IMR-90 (cell line): ENCODE measurements around the gene ZNF560. TPM values are rescaled to one million over a fixed set of nuclear protein-coding genes. Genes with fewer than 3 reads are reported as not detected.

Experiments used
- ATAC-seq: fragments of 200-7000 bp; cut with Tn5 transposase; 2 replicates; pipeline ENCODE4 v1.9.1; 2020; ENCODE audit warnings: low read depth, mild to moderate bottlenecking, moderate library complexity
- BruUV-seq: library from RNA; stranded (reverse); fragments of 400-500 nt; replicated peaks from 2 replicates; lab custom pipeline; 2021; lab: Mats Ljungman, UMichigan
- CTCF ChIA-PET: fragments of 300-600 bp; formaldehyde crosslinking; extraction: SDS; loops from one replicate; lab custom pipeline; 2021; ENCODE audit warnings: antibody characterized with exemption; lab: Yijun Ruan, JAX
- POLR2A ChIA-PET: fragments of 300-600 bp; sonication (Branson Sonifier 250); formaldehyde crosslinking; loops from one replicate; lab custom pipeline; 2022; ENCODE audit warnings: antibody characterized with exemption; ENCODE audit not compliant: unreplicated experiment; lab: Charles Lee
- DNase-seq: peaks from one replicate; pipeline ENCODE4 v3.0.0; 2013
- H2AFZ ChIP-seq: replicated peaks from 2 replicates; pipeline ENCODE3; 2013; ENCODE audit warnings: low read length, mild to moderate bottlenecking; ENCODE audit not compliant: poor library complexity
- H2AK5ac ChIP-seq: 2 replicates; pipeline ENCODE4 v1.6.1; 2013; ENCODE audit warnings: low read depth, low read length, inconsistent platforms
- H2AK9ac ChIP-seq: replicated peaks from 2 replicates; pipeline ENCODE3; 2013; ENCODE audit warnings: mild to moderate bottlenecking, low read depth, low read length, moderate library complexity; ENCODE audit not compliant: poor library complexity
- H2BK120ac ChIP-seq: 2 replicates; pipeline ENCODE4 v1.6.1; 2013; ENCODE audit warnings: low read depth, low read length, inconsistent platforms
- H2BK15ac ChIP-seq: 3 replicates; pipeline ENCODE4 v1.6.1; 2013; ENCODE audit warnings: low read depth, low read length, inconsistent platforms
- H2BK20ac ChIP-seq: 2 replicates; pipeline ENCODE4 v1.6.1; 2013; ENCODE audit warnings: low read depth, mild to moderate bottlenecking, inconsistent platforms, low read length, moderate library complexity
- H2BK5ac ChIP-seq: 2 replicates; pipeline ENCODE4 v1.6.1; 2013; ENCODE audit warnings: mild to moderate bottlenecking, low read depth, low read length, inconsistent platforms; ENCODE audit not compliant: poor library complexity, severe bottlenecking
- H3K14ac ChIP-seq: replicated peaks from 2 replicates; pipeline ENCODE4 v1.6.1; 2013; ENCODE audit warnings: low read depth, low read length, inconsistent platforms
- H3K18ac ChIP-seq: 2 replicates; pipeline ENCODE4 v1.6.1; 2013; ENCODE audit warnings: low read depth, low read length, control low read depth
- H3K23ac ChIP-seq: 2 replicates; pipeline ENCODE4 v1.6.1; 2013; ENCODE audit warnings: low read depth, low read length, inconsistent platforms
- H3K27ac ChIP-seq: 2 replicates; pipeline ENCODE4 v1.5.1; 2013; ENCODE audit warnings: mild to moderate bottlenecking, control low read depth, low read length; ENCODE audit not compliant: insufficient read depth
- H3K27me3 ChIP-seq: 2 replicates; pipeline ENCODE4 v1.6.1; 2013; ENCODE audit warnings: low read length; ENCODE audit not compliant: control insufficient read depth, insufficient read depth
- H3K36me3 ChIP-seq: 2 replicates; pipeline ENCODE4 v1.6.1; 2013; ENCODE audit warnings: low read length, mixed read lengths; ENCODE audit not compliant: control insufficient read depth, insufficient read depth
- H3K4ac ChIP-seq: 2 replicates; pipeline ENCODE4 v1.6.1; 2013; ENCODE audit warnings: low read depth, low read length, inconsistent platforms
- H3K4me1 ChIP-seq: 2 replicates; pipeline ENCODE4 v1.6.1; 2013; ENCODE audit warnings: low read length, mixed read lengths; ENCODE audit not compliant: control insufficient read depth, insufficient read depth
- H3K4me2 ChIP-seq: 2 replicates; pipeline ENCODE4 v1.6.1; 2013; ENCODE audit warnings: low read depth, mild to moderate bottlenecking, control low read depth, low read length, moderate library complexity
- H3K4me3 ChIP-seq: 2 replicates; pipeline ENCODE4 v1.5.1; 2013; ENCODE audit warnings: low read depth, mild to moderate bottlenecking, control low read depth, low read length, moderate library complexity; ENCODE audit not compliant: insufficient read depth
- H3K56ac ChIP-seq: 2 replicates; pipeline ENCODE4 v1.6.1; 2013; ENCODE audit warnings: low read length, inconsistent platforms; ENCODE audit not compliant: insufficient read depth; ENCODE audit errors: extremely low read depth
- H3K79me1 ChIP-seq, 2 experiments: 2 replicates each; pipeline ENCODE4 v1.6.1; 2013; ENCODE audit warnings: low read length in 2 of 2, inconsistent platforms in 1 of 2, low read depth in 1 of 2
- H3K9ac ChIP-seq: 2 replicates; pipeline ENCODE4 v1.6.1; 2013; ENCODE audit warnings: low read depth, low read length, control low read depth
- H3K9me1 ChIP-seq: 2 replicates; pipeline ENCODE4 v1.6.1; 2013; ENCODE audit warnings: low read length, inconsistent platforms; ENCODE audit not compliant: insufficient read depth
- H3K9me3 ChIP-seq: 2 replicates; pipeline ENCODE4 v1.6.1; 2013; ENCODE audit warnings: low read length; ENCODE audit not compliant: control insufficient read depth, insufficient read depth
- H4K20me1 ChIP-seq: 2 replicates; pipeline ENCODE4 v1.6.1; 2013; ENCODE audit warnings: low read length, inconsistent platforms; ENCODE audit not compliant: insufficient read depth
- H4K5ac ChIP-seq: 2 replicates; pipeline ENCODE4 v1.6.1; 2013; ENCODE audit warnings: mild to moderate bottlenecking, low read depth, low read length, control low read depth
- H4K8ac ChIP-seq, 2 experiments: 2 replicates each; pipeline ENCODE4 v1.6.1; 2013; ENCODE audit warnings: low read depth in 2 of 2, low read length in 2 of 2, control low read depth in 1 of 2, inconsistent platforms in 1 of 2
- H4K91ac ChIP-seq: 2 replicates; pipeline ENCODE4 v1.6.1; 2013; ENCODE audit warnings: low read depth, low read length, inconsistent platforms; ENCODE audit not compliant: insufficient read depth
- BHLHE40 ChIP-seq: fragments of 150-350 bp; IDR thresholded peaks from 2 replicates; pipeline ENCODE4 v1.6.1; 2016; ENCODE audit warnings: mild to moderate bottlenecking, low read depth, low read length
- CTCF ChIP-seq: conservative IDR thresholded peaks from 2 replicates; pipeline ENCODE4 v1.5.1; 2012; ENCODE audit warnings: mild to moderate bottlenecking, low read depth, low read length, improper control_type of control experiment
- ELK1 ChIP-seq: fragments of 150-350 bp; IDR thresholded peaks from 2 replicates; pipeline ENCODE4 v1.6.1; 2016; ENCODE audit warnings: low read depth, mild to moderate bottlenecking, low read length, moderate library complexity, borderline replicate concordance
- MAFK ChIP-seq: IDR thresholded peaks from 2 replicates; pipeline ENCODE4 v1.6.1; 2012; ENCODE audit warnings: low read depth, low read length, improper control_type of control experiment
- MAZ ChIP-seq: IDR thresholded peaks from 2 replicates; pipeline ENCODE4 v1.6.1; 2012; ENCODE audit warnings: low read depth, mild to moderate bottlenecking, low read length, improper control_type of control experiment, moderate library complexity, borderline replicate concordance
- MXI1 ChIP-seq: IDR thresholded peaks from 2 replicates; pipeline ENCODE4 v1.6.1; 2012; ENCODE audit warnings: low read depth, mild to moderate bottlenecking, low read length, moderate library complexity, borderline replicate concordance
- NFE2L2 ChIP-seq: fragments of 150-350 bp; IDR thresholded peaks from 2 replicates; pipeline ENCODE4 v1.6.1; 2016; ENCODE audit warnings: low read depth, mild to moderate bottlenecking, low read length
- RAD21 ChIP-seq: IDR thresholded peaks from 2 replicates; pipeline ENCODE4 v1.6.1; 2012; ENCODE audit warnings: low read length, improper control_type of control experiment
- RFX5 ChIP-seq: IDR thresholded peaks from 2 replicates; pipeline ENCODE4 v1.8.0; 2012; ENCODE audit warnings: low read depth, mild to moderate bottlenecking, low read length, moderate library complexity
- USF2 ChIP-seq: fragments of 150-350 bp; IDR thresholded peaks from 2 replicates; pipeline ENCODE4 v1.6.1; 2017; ENCODE audit warnings: mild to moderate bottlenecking, antibody characterized with exemption, low read length, low read depth
- whole genome bisulfite sequencing, 2 experiments: methylation state at CpG; one replicate each; pipeline versions ENCODE4 v1.1.5 to v1.1.7; 2013; ENCODE audit warnings: missing lambda C conversion rate in 2 of 2; ENCODE audit not compliant: insufficient read length in 1 of 2; ENCODE audit errors: extremely low coverage in 2 of 2; 5-methylcytosine and 5-hydroxymethylcytosine counted together
- dilution Hi-C: fragments of 300-500 bp; cut with HindIII; formaldehyde crosslinking; loops from one replicate; pipeline ENCODE4 v1.14.3; 2018; ENCODE audit warnings: low sequenced_read_pairs; ENCODE audit not compliant: unreplicated experiment
- in situ Hi-C: fragments of 300-500 bp; cut with MboI; formaldehyde crosslinking; loops from 3 replicates; pipeline ENCODE4 v1.14.3; 2019; ENCODE audit warnings: low sequenced_read_pairs, inconsistent platforms, mixed read lengths
- intact Hi-C: fragments of 100-400 bp; cut with micrococcal nuclease; formaldehyde crosslinking; loops from 2 replicates; pipeline ENCODE4 v1.10.0; 2022
- polyA plus RNA-seq, 3 experiments: library from polyadenylated mRNA; depleted of rRNA; stranded (reverse); fragments of >200 nt; gene quantifications; 2 replicates each; pipeline ENCODE4 v1.2.3, GENCODE V29; 2012; ENCODE audit warnings: low replicate concordance in 1 of 3
- total RNA-seq: library from RNA; depleted of rRNA; stranded (reverse); fragments of >200 nt; gene quantifications from 2 replicates; pipeline ENCODE4 v1.2.3, GENCODE V29; 2012

The ZNF560 gene
- total and polyA plus RNA-seq, 2 of the 4 experiments (the other 2 are of a cell fraction), result 0.36 to 0.90 TPM

GRCh38 chr19:9467161-9467560, 31.3 kb downstream of the ZNF560 start:
- no peak overlapping the region for H2BK15ac ChIP-seq
- H2AK5ac ChIP-seq, result no peak overlapping the region
- H3K56ac ChIP-seq, result no peak overlapping the region
- H3K9me1 ChIP-seq, result no peaks in the 10 kb centered on the region
- no peaks in the 10 kb centered on the region for H3K79me1 ChIP-seq
- H3K27ac ChIP-seq, result no peak overlapping the region
- no peaks in the 10 kb centered on the region for H4K20me1 ChIP-seq
- H3K4ac ChIP-seq, result no peak overlapping the region
- H3K4me3 ChIP-seq, result no peak overlapping the region
- peaks cover 35% of the 10 kb centered on the region for H3K9me3 ChIP-seq
- H3K4me2 ChIP-seq, result no peak overlapping the region
- DNase-seq (no peak), ATAC-seq (no peak)
- H3K18ac ChIP-seq, result no peak overlapping the region
- dilution Hi-C loops (no loop called here), intact Hi-C loops (no loop called here), in situ Hi-C loops (no loop called here)
- H3K23ac ChIP-seq, result no peak overlapping the region
- H3K4me1 ChIP-seq, result no peaks in the 10 kb centered on the region
- no peak overlapping the region for H3K14ac ChIP-seq
- TF ChIP-seq MXI1, result no peak
- no peak for TF ChIP-seq CTCF
- no peak for TF ChIP-seq RFX5
- TF ChIP-seq USF2, result no peak
- TF ChIP-seq MAZ, result no peak
- TF ChIP-seq BHLHE40, result no peak
- no peak for TF ChIP-seq NFE2L2
- TF ChIP-seq ELK1, result no peak
- no peak for TF ChIP-seq MAFK
- no peak for TF ChIP-seq RAD21
- no CpG with 5 or more reads among the region's 7 CpGs for WGBS, 2 experiments
- no peak overlapping the region for H4K8ac ChIP-seq
- no peaks in the 10 kb centered on the region for H3K36me3 ChIP-seq
- H2AFZ ChIP-seq, result no peak overlapping the region
- no peak overlapping the region for H3K9ac ChIP-seq
- H4K91ac ChIP-seq, result no peak overlapping the region
- H2BK5ac ChIP-seq, result no peak overlapping the region
- no peak overlapping the region for H2BK20ac ChIP-seq
- H2AK9ac ChIP-seq, result no peak overlapping the region
- H2BK120ac ChIP-seq, result no peak overlapping the region
- ChIA-PET POLR2A (no interaction called here), CTCF (no interaction called here)
- H4K5ac ChIP-seq, result no peak overlapping the region
- BruUV-seq, result no TSS peak
- no peaks in the 10 kb centered on the region for H3K27me3 ChIP-seq
